HEK293 (cell line): Measurements from ENCODE around the gene GHDC.

ENCODE experiments used
- CTCF ChIA-PET: fragments of 350-600 bp; formaldehyde crosslinking; extraction: SDS; loops from one replicate; lab custom pipeline; 2021; ENCODE audit warnings: antibody characterized with exemption; lab: Yijun Ruan, JAX
- POLR2A ChIA-PET: fragments of 300-600 bp; formaldehyde crosslinking; extraction: SDS; loops from one replicate; lab custom pipeline; 2020; ENCODE audit warnings: antibody characterized with exemption, inconsistent platforms; lab: Yijun Ruan, JAX
- H3K27ac ChIP-seq: fragments of 200-500 bp; sonication (Bioruptor generic); 2 replicates; pipeline ENCODE4 v1.5.1; 2014; ENCODE audit warnings: low read depth, low read length, control low read depth, inconsistent platforms; ENCODE audit errors: extremely low read depth
- H3K36me3 ChIP-seq, 2 experiments: fragments of 200-500 bp in 1 of 2; sonication (Bioruptor generic) in 1 of 2; 1 replicate in 1 of 2; 2 replicates in 1 of 2; pipeline ENCODE4 v1.5.1; 2014 to 2017; ENCODE audit warnings: inconsistent platforms in 2 of 2, low read length in 2 of 2; ENCODE audit not compliant: control insufficient read depth in 2 of 2, insufficient read depth in 1 of 2
- H3K4me1 ChIP-seq: fragments of 200-500 bp; sonication (Bioruptor generic); 2 replicates; pipeline ENCODE4 v1.5.1; 2014; ENCODE audit warnings: mild to moderate bottlenecking, low read length, inconsistent platforms; ENCODE audit not compliant: control insufficient read depth, insufficient read depth
- H3K4me3 ChIP-seq: 2 replicates; pipeline ENCODE4 v1.5.1; 2011; ENCODE audit warnings: low read depth, mild to moderate bottlenecking, control low read depth, low read length, moderate library complexity
- H3K9me3 ChIP-seq: fragments of 200-500 bp; sonication (Bioruptor generic); 2 replicates; pipeline ENCODE4 v1.5.1; 2014; ENCODE audit warnings: low read depth, low read length, inconsistent platforms; ENCODE audit not compliant: control insufficient read depth, insufficient read depth
- GLIS1 ChIP-seq: fragments of 450-650 bp; formaldehyde crosslinking; IDR thresholded peaks from 2 replicates; pipeline ENCODE4 v1.5.1; 2016; ENCODE audit warnings: missing biosample characterization, missing genetic modification characterization
- HOXD13 ChIP-seq: sonication (generic); formaldehyde crosslinking; IDR thresholded peaks from 2 replicates; pipeline ENCODE4 v1.8.0; 2022; ENCODE audit warnings: missing genetic modification reagents, borderline replicate concordance
- PRDM2 ChIP-seq: fragments of 450-650 bp; formaldehyde crosslinking; IDR thresholded peaks from 2 replicates; pipeline ENCODE4 v1.5.1; 2016; ENCODE audit warnings: missing biosample characterization, missing genetic modification characterization, borderline replicate concordance
- SCRT2 ChIP-seq: fragments of 450-650 bp; formaldehyde crosslinking; IDR thresholded peaks from 2 replicates; pipeline ENCODE4 v1.5.1; 2016; ENCODE audit warnings: missing biosample characterization, missing genetic modification characterization
- ZBTB1 ChIP-seq: fragments of 450-650 bp; formaldehyde crosslinking; IDR thresholded peaks from 2 replicates; pipeline ENCODE4 v1.5.1; 2016; ENCODE audit warnings: missing biosample characterization, missing genetic modification characterization
- ZFP37 ChIP-seq: fragments of 450-650 bp; formaldehyde crosslinking; IDR thresholded peaks from 2 replicates; pipeline ENCODE4 v1.5.1; 2016; ENCODE audit warnings: missing biosample characterization, missing genetic modification characterization
- ZFP69B ChIP-seq: fragments of 450-650 bp; formaldehyde crosslinking; IDR thresholded peaks from 2 replicates; pipeline ENCODE4 v1.5.1; 2016; ENCODE audit warnings: missing biosample characterization, missing genetic modification characterization
- ZNF112 ChIP-seq: fragments of 450-650 bp; formaldehyde crosslinking; IDR thresholded peaks from 2 replicates; pipeline ENCODE4 v1.5.0; 2017; ENCODE audit warnings: missing biosample characterization, missing genetic modification characterization
- ZNF140 ChIP-seq: fragments of 450-650 bp; formaldehyde crosslinking; IDR thresholded peaks from 2 replicates; pipeline ENCODE4 v1.5.1; 2016; ENCODE audit warnings: missing biosample characterization, missing genetic modification characterization
- ZNF155 ChIP-seq: fragments of 450-650 bp; formaldehyde crosslinking; IDR thresholded peaks from 2 replicates; pipeline ENCODE4 v1.5.1; 2016; ENCODE audit warnings: missing biosample characterization, missing genetic modification characterization
- ZNF214 ChIP-seq: fragments of 450-650 bp; formaldehyde crosslinking; IDR thresholded peaks from 2 replicates; pipeline ENCODE4 v1.5.1; 2017; ENCODE audit warnings: missing biosample characterization, mild to moderate bottlenecking, missing genetic modification characterization, borderline replicate concordance
- ZNF48 ChIP-seq: fragments of 450-650 bp; formaldehyde crosslinking; IDR thresholded peaks from 2 replicates; pipeline ENCODE4 v1.5.1; 2016; ENCODE audit warnings: missing biosample characterization, missing genetic modification characterization
- ZNF513 ChIP-seq: fragments of 450-650 bp; IDR thresholded peaks from 2 replicates; pipeline ENCODE4 v1.5.1; 2018; ENCODE audit warnings: missing biosample characterization, missing genetic modification characterization
- ZNF514 ChIP-seq: fragments of 450-650 bp; formaldehyde crosslinking; IDR thresholded peaks from 2 replicates; pipeline ENCODE4 v1.5.1; 2016; ENCODE audit warnings: missing biosample characterization, missing genetic modification characterization
- ZNF629 ChIP-seq: fragments of 450-650 bp; formaldehyde crosslinking; IDR thresholded peaks from 2 replicates; pipeline ENCODE4 v1.5.1; 2017; ENCODE audit warnings: missing biosample characterization, missing genetic modification characterization
- ZNF664 ChIP-seq: fragments of 450-650 bp; formaldehyde crosslinking; IDR thresholded peaks from 2 replicates; pipeline ENCODE4 v1.5.1; 2016; ENCODE audit warnings: missing biosample characterization, missing genetic modification characterization
- ZSCAN5A ChIP-seq: fragments of 450-650 bp; formaldehyde crosslinking; IDR thresholded peaks from 2 replicates; pipeline ENCODE4 v1.5.1; 2016; ENCODE audit warnings: missing biosample characterization, missing genetic modification characterization
- TF ChIP-seq, protein P1 (sequence below): fragments of 450-650 bp; formaldehyde crosslinking; IDR thresholded peaks from 2 replicates; pipeline ENCODE4 v1.5.1; 2016; ENCODE audit warnings: missing biosample characterization, missing genetic modification characterization
- TF ChIP-seq, protein P2 (sequence below): fragments of 450-650 bp; formaldehyde crosslinking; IDR thresholded peaks from 2 replicates; pipeline ENCODE4 v1.5.1; 2016; ENCODE audit warnings: missing biosample characterization, missing genetic modification characterization

Gene GHDC

DNA sequence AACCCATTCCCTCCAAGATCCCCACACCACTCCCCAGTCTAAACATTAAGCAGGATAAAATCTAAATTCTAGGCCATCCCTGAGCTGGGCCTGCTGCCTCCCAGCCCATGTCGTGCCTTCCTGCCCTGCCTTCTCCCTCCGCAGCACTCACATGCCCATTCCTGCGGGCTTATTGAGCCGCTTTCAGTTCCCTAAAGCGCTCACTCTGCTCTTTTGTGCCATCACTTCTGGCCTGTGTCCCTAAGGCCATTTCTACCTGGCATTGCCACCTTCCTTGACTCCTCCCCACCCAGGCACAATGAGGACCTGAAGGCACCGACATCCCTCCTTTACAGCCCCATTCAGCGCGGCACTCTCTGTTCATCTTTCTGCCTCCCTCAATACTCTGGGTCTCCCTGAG is 26.5 kb downstream of the GHDC start:
- POLR2A ChIA-PET: no interaction called here
- no peaks in the 10 kb centered on the region for H3K36me3 ChIP-seq
- TF ChIP-seq HOXD13 (CRISPR knock-in tag) (no peak), ZFP37 (no peak), ZNF112 (tag by site-specific recombination) (no peak), ZFP69B (tag by site-specific recombination) (no peak), ZNF513 (tag by site-specific recombination) (no peak), ZNF48 (tag by site-specific recombination) (no peak), ZNF629 (tag by site-specific recombination) (no peak), ZBTB1 (no peak), ZNF664 (tag by site-specific recombination) (no peak), ZNF514 (tag by site-specific recombination) (no peak)
- TF ChIP-seq, protein P1, sequence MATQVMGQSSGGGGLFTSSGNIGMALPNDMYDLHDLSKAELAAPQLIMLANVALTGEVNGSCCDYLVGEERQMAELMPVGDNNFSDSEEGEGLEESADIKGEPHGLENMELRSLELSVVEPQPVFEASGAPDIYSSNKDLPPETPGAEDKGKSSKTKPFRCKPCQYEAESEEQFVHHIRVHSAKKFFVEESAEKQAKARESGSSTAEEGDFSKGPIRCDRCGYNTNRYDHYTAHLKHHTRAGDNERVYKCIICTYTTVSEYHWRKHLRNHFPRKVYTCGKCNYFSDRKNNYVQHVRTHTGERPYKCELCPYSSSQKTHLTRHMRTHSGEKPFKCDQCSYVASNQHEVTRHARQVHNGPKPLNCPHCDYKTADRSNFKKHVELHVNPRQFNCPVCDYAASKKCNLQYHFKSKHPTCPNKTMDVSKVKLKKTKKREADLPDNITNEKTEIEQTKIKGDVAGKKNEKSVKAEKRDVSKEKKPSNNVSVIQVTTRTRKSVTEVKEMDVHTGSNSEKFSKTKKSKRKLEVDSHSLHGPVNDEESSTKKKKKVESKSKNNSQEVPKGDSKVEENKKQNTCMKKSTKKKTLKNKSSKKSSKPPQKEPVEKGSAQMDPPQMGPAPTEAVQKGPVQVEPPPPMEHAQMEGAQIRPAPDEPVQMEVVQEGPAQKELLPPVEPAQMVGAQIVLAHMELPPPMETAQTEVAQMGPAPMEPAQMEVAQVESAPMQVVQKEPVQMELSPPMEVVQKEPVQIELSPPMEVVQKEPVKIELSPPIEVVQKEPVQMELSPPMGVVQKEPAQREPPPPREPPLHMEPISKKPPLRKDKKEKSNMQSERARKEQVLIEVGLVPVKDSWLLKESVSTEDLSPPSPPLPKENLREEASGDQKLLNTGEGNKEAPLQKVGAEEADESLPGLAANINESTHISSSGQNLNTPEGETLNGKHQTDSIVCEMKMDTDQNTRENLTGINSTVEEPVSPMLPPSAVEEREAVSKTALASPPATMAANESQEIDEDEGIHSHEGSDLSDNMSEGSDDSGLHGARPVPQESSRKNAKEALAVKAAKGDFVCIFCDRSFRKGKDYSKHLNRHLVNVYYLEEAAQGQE: no peak
- TF ChIP-seq, protein P2, sequence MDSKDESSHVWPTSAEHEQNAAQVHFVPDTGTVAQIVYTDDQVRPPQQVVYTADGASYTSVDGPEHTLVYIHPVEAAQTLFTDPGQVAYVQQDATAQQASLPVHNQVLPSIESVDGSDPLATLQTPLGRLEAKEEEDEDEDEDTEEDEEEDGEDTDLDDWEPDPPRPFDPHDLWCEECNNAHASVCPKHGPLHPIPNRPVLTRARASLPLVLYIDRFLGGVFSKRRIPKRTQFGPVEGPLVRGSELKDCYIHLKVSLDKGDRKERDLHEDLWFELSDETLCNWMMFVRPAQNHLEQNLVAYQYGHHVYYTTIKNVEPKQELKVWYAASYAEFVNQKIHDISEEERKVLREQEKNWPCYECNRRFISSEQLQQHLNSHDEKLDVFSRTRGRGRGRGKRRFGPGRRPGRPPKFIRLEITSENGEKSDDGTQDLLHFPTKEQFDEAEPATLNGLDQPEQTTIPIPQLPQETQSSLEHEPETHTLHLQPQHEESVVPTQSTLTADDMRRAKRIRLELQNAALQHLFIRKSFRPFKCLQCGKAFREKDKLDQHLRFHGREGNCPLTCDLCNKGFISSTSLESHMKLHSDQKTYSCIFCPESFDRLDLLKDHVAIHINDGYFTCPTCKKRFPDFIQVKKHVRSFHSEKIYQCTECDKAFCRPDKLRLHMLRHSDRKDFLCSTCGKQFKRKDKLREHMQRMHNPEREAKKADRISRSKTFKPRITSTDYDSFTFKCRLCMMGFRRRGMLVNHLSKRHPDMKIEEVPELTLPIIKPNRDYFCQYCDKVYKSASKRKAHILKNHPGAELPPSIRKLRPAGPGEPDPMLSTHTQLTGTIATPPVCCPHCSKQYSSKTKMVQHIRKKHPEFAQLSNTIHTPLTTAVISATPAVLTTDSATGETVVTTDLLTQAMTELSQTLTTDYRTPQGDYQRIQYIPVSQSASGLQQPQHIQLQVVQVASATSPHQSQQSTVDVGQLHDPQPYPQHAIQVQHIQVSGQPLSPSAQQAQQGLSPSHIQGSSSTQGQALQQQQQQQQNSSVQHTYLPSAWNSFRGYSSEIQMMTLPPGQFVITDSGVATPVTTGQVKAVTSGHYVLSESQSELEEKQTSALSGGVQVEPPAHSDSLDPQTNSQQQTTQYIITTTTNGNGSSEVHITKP (tag by site-specific recombination): no peak
- TF ChIP-seq, all 188 proteins: peak for 0
- CTCF ChIA-PET: no interaction called here
- Histone ChIP-seq H3K4me3 (no peak overlapping the region), H3K4me1 (no peaks in the 10 kb centered on the region), H3K27ac (no peak overlapping the region), H3K9me3 (no peaks in the 10 kb centered on the region)

GRCh38 chr17:42166196-42166763 is 28.0 kb downstream of the GHDC start:
- TF ChIP-seq SCRT2 (peak; percentile 31; the same call in 1 of the 2 replicates), ZSCAN5A (tag by site-specific recombination) (no peak), GLIS1 (tag by site-specific recombination) (no peak), PRDM2 (tag by site-specific recombination) (no peak), ZNF140 (tag by site-specific recombination) (no peak), ZNF214 (tag by site-specific recombination) (no peak), ZNF155 (tag by site-specific recombination) (no peak)
- Histone ChIP-seq H3K36me3 (no peaks in the 10 kb centered on the region), H3K4me3 (no peak overlapping the region), H3K4me1 (no peaks in the 10 kb centered on the region), H3K27ac (no peak overlapping the region), H3K9me3 (no peaks in the 10 kb centered on the region)
- ChIA-PET CTCF (interaction anchor here (1.2 kb wide), 1 partner anchor 15 kb away, joined by 5 read pairs; the partner anchor contains the start of gene KCNH4), POLR2A (no interaction called here)
